Astrocyte (in vitro differentiated cells and primary cell): Measurements from ENCODE around the gene ZBP1. TPM values are rescaled to one million over a fixed set of nuclear protein-coding genes. Genes with fewer than 3 reads are reported as not detected.
"Not testable (repeated sequence)": the region's sequence is repeated elsewhere in the genome, so short reads cannot be mapped to it uniquely, and the experiment has no call there.

Source experiments
- DNase-seq: peaks from one replicate; pipeline ENCODE4 v3.0.0-alpha.2; 2010; ENCODE audit warnings: low read depth
- FAIRE-seq: peaks from 2 replicates; lab custom pipeline; 2011; peaks lifted over from hg19 to GRCh38; lab: Jason Lieb, UNC
- H2AFZ ChIP-seq: 2 replicates; pipeline ENCODE4 v1.6.0; 2012; ENCODE audit warnings: low read depth, low read length, inconsistent platforms
- H3K27ac ChIP-seq: 2 replicates; pipeline ENCODE4 v1.5.1; 2011; ENCODE audit warnings: low read depth, low read length, inconsistent platforms
- H3K27me3 ChIP-seq: 2 replicates; pipeline ENCODE4 v1.6.0; 2011; ENCODE audit warnings: low read length, inconsistent platforms; ENCODE audit not compliant: insufficient read depth
- H3K36me3 ChIP-seq: 2 replicates; pipeline ENCODE4 v1.5.1; 2011; ENCODE audit warnings: low read length, inconsistent platforms; ENCODE audit not compliant: insufficient read depth
- H3K4me1 ChIP-seq: 2 replicates; pipeline ENCODE4 v1.5.1; 2011; ENCODE audit warnings: low read length, inconsistent platforms; ENCODE audit not compliant: insufficient read depth
- H3K4me2 ChIP-seq: 2 replicates; pipeline ENCODE4 v1.6.0; 2012; ENCODE audit warnings: low read length, inconsistent platforms
- H3K4me3 ChIP-seq: 2 replicates; pipeline ENCODE4 v1.5.1; 2011; ENCODE audit warnings: low read depth, mild to moderate bottlenecking, low read length, inconsistent platforms; ENCODE audit not compliant: insufficient read depth
- H3K79me2 ChIP-seq: 2 replicates; pipeline ENCODE4 v1.6.0; 2012; ENCODE audit warnings: mild to moderate bottlenecking, low read length, inconsistent platforms; ENCODE audit not compliant: insufficient read depth
- H3K9ac ChIP-seq: 2 replicates; pipeline ENCODE4 v1.6.0; 2012; ENCODE audit warnings: mild to moderate bottlenecking, low read length, inconsistent platforms
- H3K9me3 ChIP-seq: 2 replicates; pipeline ENCODE4 v1.5.1; 2012; ENCODE audit warnings: low read depth, mild to moderate bottlenecking, low read length, inconsistent platforms; ENCODE audit not compliant: insufficient read depth
- H4K20me1 ChIP-seq: 2 replicates; pipeline ENCODE4 v1.6.0; 2012; ENCODE audit warnings: low read length, inconsistent platforms; ENCODE audit not compliant: insufficient read depth
- H3K27ac Mint-ChIP-seq: one replicate; pipeline ENCODE4 v1.8.0; 2021; ENCODE audit warnings: mild to moderate bottlenecking, mixed read lengths; ENCODE audit not compliant: unreplicated experiment
- H3K27me3 Mint-ChIP-seq: one replicate; pipeline ENCODE4 v1.8.0; 2021; ENCODE audit warnings: low read depth, mixed read lengths; ENCODE audit not compliant: unreplicated experiment
- H3K36me3 Mint-ChIP-seq: one replicate; pipeline ENCODE4 v1.8.0; 2021; ENCODE audit warnings: low read depth, mixed read lengths; ENCODE audit not compliant: unreplicated experiment
- H3K4me1 Mint-ChIP-seq: one replicate; pipeline ENCODE4 v1.8.0; 2021; ENCODE audit warnings: low read depth, mixed read lengths; ENCODE audit not compliant: unreplicated experiment
- H3K4me3 Mint-ChIP-seq: one replicate; pipeline ENCODE4 v1.8.0; 2021; ENCODE audit warnings: mild to moderate bottlenecking, moderate library complexity, mixed read lengths; ENCODE audit not compliant: unreplicated experiment
- H3K9me3 Mint-ChIP-seq: one replicate; pipeline ENCODE4 v1.8.0; 2021; ENCODE audit warnings: mild to moderate bottlenecking, mixed read lengths; ENCODE audit not compliant: unreplicated experiment
- EZH2 ChIP-seq: IDR thresholded peaks from 2 replicates; pipeline ENCODE4 v1.6.1; 2012; ENCODE audit warnings: mild to moderate bottlenecking, low read length, inconsistent platforms; ENCODE audit not compliant: insufficient read depth
- total RNA-seq: library from RNA; stranded (reverse); gene quantifications from 2 replicates; pipeline ENCODE4 v1.2.1, GENCODE V29; 2021
- TF ChIP-seq, protein P1 (sequence below): IDR thresholded peaks from 2 replicates; pipeline ENCODE4 v1.5.1; 2011; ENCODE audit warnings: low read depth, mild to moderate bottlenecking, inconsistent platforms, low read length, moderate library complexity; ENCODE audit not compliant: insufficient read depth

The ZBP1 gene
- total RNA-seq, 1 donor from 2014 or later, result not detected

DNA sequence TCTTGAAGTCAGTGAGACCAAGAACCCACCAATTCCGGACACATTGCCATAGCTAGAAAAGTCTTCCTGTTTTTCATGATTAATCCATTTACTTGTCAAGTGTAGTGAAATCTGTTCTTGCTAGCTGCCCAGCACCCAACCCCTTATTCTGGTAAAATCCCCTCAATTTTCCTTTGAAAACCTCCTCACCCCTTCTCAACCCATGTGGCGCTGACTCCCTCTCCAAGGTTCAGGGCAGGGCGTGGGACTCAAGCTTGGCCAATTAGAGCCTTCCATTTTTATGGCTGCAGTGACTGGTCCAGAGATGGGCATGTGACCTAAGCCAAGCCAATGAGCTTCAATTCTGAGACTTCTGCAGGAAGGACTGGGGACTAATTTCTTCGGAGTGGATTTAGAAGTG lies 9.8 kb upstream of the ZBP1 start:
- peaks cover 6% of the 10 kb centered on the region for H3K4me1 Mint-ChIP-seq
- H3K27ac Mint-ChIP-seq, result no peak overlapping the region
- no peaks in the 10 kb centered on the region for H3K9me3 ChIP-seq
- no peak overlapping the region for H3K4me3 Mint-ChIP-seq
- no peaks in the 10 kb centered on the region for H3K79me2 ChIP-seq
- no peak overlapping the region for H3K4me2 ChIP-seq
- H3K27ac ChIP-seq, result no peak overlapping the region
- H3K27me3 ChIP-seq, result no peaks in the 10 kb centered on the region
- H3K9me3 Mint-ChIP-seq, result peaks cover 6% of the 10 kb centered on the region
- FAIRE-seq (no peak), DNase-seq (no peak)
- H3K4me3 ChIP-seq, result no peak overlapping the region
- no peaks in the 10 kb centered on the region for H4K20me1 ChIP-seq
- no peak overlapping the region for H3K9ac ChIP-seq
- no peaks in the 10 kb centered on the region for H3K36me3 ChIP-seq
- H2AFZ ChIP-seq, result no peak overlapping the region
- peaks cover 19% of the 10 kb centered on the region for H3K27me3 Mint-ChIP-seq
- TF ChIP-seq, protein P1, sequence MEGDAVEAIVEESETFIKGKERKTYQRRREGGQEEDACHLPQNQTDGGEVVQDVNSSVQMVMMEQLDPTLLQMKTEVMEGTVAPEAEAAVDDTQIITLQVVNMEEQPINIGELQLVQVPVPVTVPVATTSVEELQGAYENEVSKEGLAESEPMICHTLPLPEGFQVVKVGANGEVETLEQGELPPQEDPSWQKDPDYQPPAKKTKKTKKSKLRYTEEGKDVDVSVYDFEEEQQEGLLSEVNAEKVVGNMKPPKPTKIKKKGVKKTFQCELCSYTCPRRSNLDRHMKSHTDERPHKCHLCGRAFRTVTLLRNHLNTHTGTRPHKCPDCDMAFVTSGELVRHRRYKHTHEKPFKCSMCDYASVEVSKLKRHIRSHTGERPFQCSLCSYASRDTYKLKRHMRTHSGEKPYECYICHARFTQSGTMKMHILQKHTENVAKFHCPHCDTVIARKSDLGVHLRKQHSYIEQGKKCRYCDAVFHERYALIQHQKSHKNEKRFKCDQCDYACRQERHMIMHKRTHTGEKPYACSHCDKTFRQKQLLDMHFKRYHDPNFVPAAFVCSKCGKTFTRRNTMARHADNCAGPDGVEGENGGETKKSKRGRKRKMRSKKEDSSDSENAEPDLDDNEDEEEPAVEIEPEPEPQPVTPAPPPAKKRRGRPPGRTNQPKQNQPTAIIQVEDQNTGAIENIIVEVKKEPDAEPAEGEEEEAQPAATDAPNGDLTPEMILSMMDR, result no peak
- TF ChIP-seq EZH2, result no peak
- peaks cover 3% of the 10 kb centered on the region for H3K4me1 ChIP-seq
- peaks cover 3% of the 10 kb centered on the region for H3K36me3 Mint-ChIP-seq

DNA sequence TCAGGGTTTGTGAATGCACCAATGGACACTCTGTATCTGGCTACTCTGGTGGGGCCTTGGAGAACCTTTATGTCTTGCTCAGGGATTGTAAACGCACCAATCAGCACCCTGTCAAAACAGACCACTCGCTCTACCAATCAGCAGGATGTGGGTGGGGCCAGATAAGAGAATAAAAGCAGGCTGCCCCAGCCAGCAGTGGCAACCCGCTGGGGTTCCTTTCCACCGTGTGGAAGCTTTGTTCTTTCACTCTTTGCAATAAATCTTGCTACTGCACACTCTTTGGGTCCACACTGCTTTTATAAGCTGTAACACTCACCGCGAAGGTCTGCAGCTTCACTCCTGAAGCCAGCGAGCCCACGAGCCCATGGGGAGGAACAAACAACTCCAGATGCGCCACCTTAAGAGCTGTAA lies 9.3 kb upstream of the ZBP1 start:
- H3K36me3 Mint-ChIP-seq, H3K4me1 Mint-ChIP-seq, H2AFZ ChIP-seq, H3K4me3 Mint-ChIP-seq, H3K27me3 ChIP-seq, H3K9me3 ChIP-seq, H3K4me2 ChIP-seq, H3K4me3 ChIP-seq, H3K79me2 ChIP-seq, H3K27ac Mint-ChIP-seq, H3K9ac ChIP-seq, H3K9me3 Mint-ChIP-seq, H4K20me1 ChIP-seq, H3K4me1 ChIP-seq, H3K36me3 ChIP-seq, DNase-seq, H3K27ac ChIP-seq, FAIRE-seq: not testable (repeated sequence)
- H3K27me3 Mint-ChIP-seq, result peaks cover 19% of the 10 kb centered on the region

DNA sequence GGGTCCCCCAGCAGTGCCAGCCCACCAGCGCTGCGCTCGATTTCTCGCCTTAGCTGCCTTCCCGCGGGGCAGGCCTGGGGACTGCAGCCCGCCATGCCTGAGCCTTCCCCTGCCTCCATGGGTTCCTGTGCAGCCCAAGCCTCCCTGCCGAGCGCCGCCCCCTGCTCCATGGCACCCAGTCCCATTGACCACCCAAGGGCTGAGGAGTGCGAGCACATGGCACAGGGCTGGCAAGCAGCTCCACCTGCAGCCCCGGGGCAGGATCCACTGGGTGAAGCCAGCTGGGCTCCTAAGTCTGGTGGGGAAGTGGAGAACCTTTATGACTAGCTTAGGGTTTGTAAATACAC lies 8.7 kb upstream of the ZBP1 start:
- H3K9me3 ChIP-seq, H3K79me2 ChIP-seq, H3K4me3 Mint-ChIP-seq, H3K4me1 Mint-ChIP-seq, DNase-seq, H3K27ac ChIP-seq, H3K36me3 Mint-ChIP-seq, FAIRE-seq, H2AFZ ChIP-seq, H3K36me3 ChIP-seq, H3K27ac Mint-ChIP-seq, H3K4me1 ChIP-seq, H3K27me3 ChIP-seq, H3K4me3 ChIP-seq, H4K20me1 ChIP-seq, H3K4me2 ChIP-seq, H3K9ac ChIP-seq: not testable (repeated sequence)
- H3K27me3 Mint-ChIP-seq, result peaks cover 18% of the 10 kb centered on the region
- H3K9me3 Mint-ChIP-seq, result peaks cover 11% of the 10 kb centered on the region
